Lower leg skin (tissue), 3 donors: Measurements from ENCODE around the gene MED29.

ENCODE experiments used
- CTCF ChIP-seq, 3 donors: fragments of 450-650 bp; IDR thresholded peaks; one replicate each; pipeline ENCODE4 v1.5.1; 2016; ENCODE audit warnings: antibody characterized with exemption in 3 of 3, mild to moderate bottlenecking in 3 of 3, moderate library complexity in 2 of 3
- POLR2A ChIP-seq, 2 donors: fragments of 450-650 bp; IDR thresholded peaks; one replicate each; pipeline ENCODE4 v1.6.1; 2016 to 2017; ENCODE audit warnings: antibody characterized with exemption in 2 of 2, mild to moderate bottlenecking in 1 of 2, moderate library complexity in 1 of 2

GRCh38 chr19:39345956-39346355 lies 45.2 kb upstream of the MED29 start:
- no peak for TF ChIP-seq CTCF (IDR thresholded peaks at IDR 0.05)
- TF ChIP-seq POLR2A (IDR thresholded peaks at IDR 0.05), result no peak
